ENCODE data around the gene GOSR2.

Gene GOSR2

GRCh38 chr17:46922804-46923635, at the start of gene GOSR2:
Gene GOSR2 (plus strand): TSS chr17:46923160. CDS start chr17:46923193, 33 bp downstream.
- DNase-seq (ENCODE audit: low read depth in 2 of 2) = peak; percentile 85 to 88

DNA sequence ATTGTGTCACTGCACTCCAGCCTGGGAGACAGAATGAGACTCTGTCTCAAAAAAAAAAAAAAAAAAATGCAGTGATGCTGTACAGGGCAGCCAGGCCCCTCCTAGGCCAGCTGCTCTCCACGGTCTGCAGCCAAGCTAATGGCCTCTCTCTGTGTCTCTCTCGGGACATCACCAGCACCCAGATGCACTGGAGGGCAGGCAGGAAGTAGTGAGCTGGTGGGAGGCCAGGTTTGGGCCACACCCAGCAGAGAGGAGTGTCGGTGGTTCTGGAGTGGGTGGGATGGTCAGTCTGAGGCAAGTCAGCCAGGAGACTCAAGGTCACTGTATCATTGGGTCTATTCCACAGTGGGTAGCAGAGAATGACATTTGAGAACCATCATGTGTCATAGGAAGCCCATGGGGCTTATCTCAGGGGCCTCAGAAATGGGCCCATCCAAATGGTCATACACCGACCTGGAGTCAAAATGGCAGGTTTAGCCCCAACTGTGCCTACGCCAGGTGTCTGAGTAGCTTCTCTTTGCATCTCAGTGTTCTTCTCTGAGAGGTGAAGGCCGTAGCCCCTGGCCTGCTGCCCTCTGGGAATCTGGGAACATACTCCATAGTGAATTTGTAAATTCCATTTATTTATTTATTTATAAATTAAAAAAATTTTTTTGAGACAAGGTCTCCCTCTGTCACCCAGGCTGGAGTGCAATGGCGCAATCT, 48.9 kb upstream of the GOSR2 start:
- DNase-seq (ENCODE audit: low read depth in 2 of 2) = no peak

GRCh38 chr17:46874906-46875305, 48.1 kb upstream of the GOSR2 start:
- DNase-seq (ENCODE audit: low read depth in 2 of 2) = no peak

DNA sequence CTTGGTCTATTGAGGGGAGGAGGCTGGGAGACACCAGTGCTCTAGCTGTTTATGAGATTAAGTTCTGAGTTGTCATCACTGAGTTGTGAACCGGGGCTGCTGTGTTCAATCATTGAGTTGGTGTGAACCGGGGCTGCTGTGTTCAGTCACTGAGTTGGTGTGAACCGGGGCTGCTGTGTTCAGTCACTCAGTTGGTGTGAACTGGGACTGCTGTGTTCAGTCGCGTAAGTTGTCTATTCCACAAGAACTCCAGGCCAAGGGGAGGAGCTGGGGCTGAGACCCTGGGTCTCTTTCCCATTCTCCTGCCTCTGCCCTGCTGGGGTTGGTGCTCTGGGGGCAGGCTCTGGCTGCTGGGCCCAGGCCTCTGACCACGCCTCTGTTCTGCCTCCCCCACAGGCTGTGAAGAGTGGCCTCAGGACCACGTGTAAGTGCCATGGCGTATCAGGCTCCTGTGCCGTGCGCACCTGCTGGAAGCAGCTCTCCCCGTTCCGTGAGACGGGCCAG, 47.1 kb upstream of the GOSR2 start:
- no peak for DNase-seq (ENCODE audit: low read depth in 2 of 2)

DNA sequence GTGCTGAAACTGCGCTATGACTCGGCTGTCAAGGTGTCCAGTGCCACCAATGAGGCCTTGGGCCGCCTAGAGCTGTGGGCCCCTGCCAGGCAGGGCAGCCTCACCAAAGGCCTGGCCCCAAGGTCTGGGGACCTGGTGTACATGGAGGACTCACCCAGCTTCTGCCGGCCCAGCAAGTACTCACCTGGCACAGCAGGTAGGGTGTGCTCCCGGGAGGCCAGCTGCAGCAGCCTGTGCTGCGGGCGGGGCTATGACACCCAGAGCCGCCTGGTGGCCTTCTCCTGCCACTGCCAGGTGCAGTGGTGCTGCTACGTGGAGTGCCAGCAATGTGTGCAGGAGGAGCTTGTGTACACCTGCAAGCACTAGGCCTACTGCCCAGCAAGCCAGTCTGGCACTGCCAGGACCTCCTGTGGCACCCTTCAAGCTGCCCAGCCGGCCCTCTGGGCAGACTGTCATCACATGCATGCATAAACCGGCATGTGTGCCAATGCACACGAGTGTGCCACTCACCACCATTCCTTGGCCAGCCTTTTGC, 46.5 kb upstream of the GOSR2 start:
- no peak for DNase-seq (ENCODE audit: low read depth in 2 of 2)

GRCh38 chr17:46876926-46877325, 46.0 kb upstream of the GOSR2 start:
- no peak for DNase-seq (ENCODE audit: low read depth in 2 of 2)

DNA sequence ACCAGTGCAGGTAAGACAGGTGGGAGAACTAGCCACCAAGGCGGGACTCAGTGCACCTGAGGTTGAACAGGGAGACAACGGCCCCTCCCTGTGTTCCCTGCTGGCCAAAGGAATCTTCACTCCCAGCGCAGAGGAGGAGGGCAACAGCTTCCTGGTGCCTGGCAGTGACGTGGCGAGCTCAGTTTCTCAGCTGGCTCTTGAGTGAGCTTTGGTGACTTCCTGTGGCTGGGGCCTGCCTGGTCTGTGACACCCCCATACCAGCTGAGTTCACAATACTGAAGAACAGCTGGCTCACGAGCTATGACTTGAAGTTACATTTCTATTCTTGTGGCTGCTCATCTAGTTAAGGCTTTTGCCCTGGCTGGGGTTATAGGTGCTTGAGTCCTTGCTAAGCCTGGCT, 45.5 kb upstream of the GOSR2 start:
- DNase-seq (ENCODE audit: low read depth in 2 of 2) = no peak

GRCh38 chr17:46878055-46878454, 44.9 kb upstream of the GOSR2 start:
- DNase-seq (ENCODE audit: low read depth in 2 of 2) = no peak

GRCh38 chr17:46879101-46879500, 43.9 kb upstream of the GOSR2 start:
- no peak for DNase-seq (ENCODE audit: low read depth in 2 of 2)

GRCh38 chr17:46881015-46881414, 41.9 kb upstream of the GOSR2 start:
- no peak for DNase-seq (ENCODE audit: low read depth in 2 of 2)

- DNase-seq (ENCODE audit: low read depth in 2 of 2) = no peak
Measured at GRCh38 chr17:46882666-46883065, 40.3 kb upstream of the GOSR2 start.

DNA sequence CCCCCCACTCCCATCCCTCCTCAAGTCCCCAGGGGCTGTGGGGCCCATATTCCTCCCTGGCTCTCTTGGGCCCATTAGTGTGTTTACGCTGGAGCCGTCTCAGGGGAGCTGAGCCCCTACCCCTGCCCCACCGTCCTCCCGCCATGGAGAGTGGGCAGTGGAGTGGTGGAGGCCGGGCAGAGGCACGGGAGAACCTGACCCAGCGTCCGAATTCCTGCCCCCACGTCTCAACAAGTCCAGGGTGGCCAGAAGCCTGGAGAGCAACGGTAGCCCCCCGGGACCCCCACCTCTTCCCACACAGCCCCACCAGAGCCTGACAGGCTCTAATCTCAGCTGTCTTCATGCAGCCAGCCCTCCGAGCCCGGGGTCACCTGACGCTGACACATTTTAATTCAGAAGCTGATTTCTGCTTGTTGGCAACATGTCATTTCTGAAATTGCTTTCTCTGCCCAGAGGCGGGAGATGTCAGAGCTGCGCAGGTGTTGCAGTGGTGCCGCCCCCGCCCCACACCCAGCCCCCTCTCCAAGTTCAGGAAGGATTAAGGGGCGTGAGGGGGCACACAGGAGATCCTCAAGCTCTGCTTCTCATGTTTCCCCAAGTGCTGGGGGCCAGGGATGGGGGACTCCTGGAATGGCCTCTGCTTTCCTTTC, 39.0 kb upstream of the GOSR2 start:
- DNase-seq (ENCODE audit: low read depth in 2 of 2) = no peak

DNA sequence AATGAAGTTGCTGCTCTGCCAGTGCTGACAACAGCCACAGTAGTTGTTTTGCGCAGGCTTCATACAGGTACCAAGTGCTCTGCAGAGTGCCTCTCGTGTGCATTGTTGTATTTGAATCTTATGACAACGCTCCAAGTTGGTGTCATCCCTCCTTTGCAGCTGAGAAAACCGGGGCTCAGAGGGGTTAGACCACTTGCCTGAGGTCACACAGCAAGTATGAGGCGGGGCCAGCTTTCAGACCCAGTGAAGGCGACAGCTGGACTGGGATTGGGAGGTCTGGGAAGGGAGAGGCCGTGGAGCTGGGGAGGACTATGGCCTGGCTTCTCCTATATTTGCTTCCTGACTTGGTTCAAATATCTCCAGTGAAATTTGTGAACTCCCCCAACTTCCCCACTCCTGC, 38.4 kb upstream of the GOSR2 start:
- no peak for DNase-seq (ENCODE audit: low read depth in 2 of 2)

DNA sequence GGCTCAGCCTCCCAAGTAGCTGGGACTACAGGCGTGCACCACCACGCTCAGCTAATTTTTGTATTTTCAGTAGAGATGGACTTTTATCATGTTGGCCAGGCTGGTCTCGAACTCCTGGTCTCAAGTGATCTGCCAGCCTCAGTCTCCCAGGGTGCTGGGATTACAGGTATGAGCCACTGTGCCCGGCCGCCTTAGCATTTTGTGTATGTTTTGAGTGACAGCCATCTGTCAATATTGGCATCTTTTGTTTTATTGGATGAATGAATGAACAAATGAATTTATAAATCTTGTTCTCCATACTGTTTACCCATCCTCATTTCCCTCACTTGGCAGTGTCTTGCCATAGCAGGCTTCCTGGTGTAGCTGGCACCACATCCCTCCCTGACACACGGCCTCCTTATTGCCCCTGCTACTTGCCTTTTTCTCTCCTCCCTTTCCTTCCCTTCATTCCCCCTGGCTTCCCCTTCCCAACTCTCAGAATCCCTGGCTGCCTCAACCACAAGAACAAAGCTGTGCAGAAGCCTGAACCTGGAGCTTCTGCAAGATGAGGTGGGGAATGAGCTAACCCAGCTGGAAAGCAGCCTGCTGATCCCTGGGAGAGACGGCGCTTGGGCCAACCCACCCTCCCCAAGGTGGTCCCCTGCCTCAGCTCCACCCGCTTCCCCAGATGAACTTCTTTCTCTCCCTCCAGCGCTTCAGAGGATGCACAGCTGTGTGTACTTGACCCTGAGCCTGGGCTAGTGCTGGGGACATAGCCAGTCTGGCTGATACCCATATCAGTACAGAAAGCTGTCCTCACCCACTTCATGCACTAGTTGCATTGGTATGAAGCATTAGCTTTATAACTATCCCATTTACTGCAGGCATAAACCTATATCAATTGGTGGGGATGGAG, 37.3 kb upstream of the GOSR2 start:
- DNase-seq (ENCODE audit: low read depth in 2 of 2) = no peak

- no peak for DNase-seq (ENCODE audit: low read depth in 2 of 2)
Measured at GRCh38 chr17:46886310-46886663, 36.7 kb upstream of the GOSR2 start.

GRCh38 chr17:46887717-46888116, 35.2 kb upstream of the GOSR2 start:
- DNase-seq (ENCODE audit: low read depth in 2 of 2) = no peak

GRCh38 chr17:46888727-46889126, 34.2 kb upstream of the GOSR2 start:
- DNase-seq (ENCODE audit: low read depth in 2 of 2) = no peak

GRCh38 chr17:46889519-46889918, 33.4 kb upstream of the GOSR2 start:
- no peak for DNase-seq (ENCODE audit: low read depth in 2 of 2)

- no peak for DNase-seq (ENCODE audit: low read depth in 2 of 2)
Measured at GRCh38 chr17:46889992-46890564, 32.9 kb upstream of the GOSR2 start.

DNA sequence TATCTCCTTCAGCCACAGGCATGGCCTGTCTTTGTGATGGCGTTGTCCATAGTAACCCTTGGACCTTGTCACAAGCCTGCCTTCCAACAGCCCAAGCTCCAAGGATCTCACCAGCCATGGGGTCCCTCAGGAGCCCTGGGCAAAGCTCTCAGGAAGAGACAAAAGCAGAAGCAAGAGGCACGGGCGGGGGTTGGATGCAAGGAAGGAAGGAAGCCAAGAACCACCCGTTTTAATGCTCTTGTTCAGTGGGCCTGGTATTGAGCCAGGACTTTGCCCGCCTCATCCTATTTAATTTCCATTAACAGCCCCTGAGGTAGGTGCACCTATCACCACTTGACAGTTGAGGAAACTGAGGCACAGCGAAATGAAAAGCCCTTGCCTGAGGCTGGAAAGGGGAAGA, 32.3 kb upstream of the GOSR2 start:
- DNase-seq (ENCODE audit: low read depth in 2 of 2) = no peak

- no peak for DNase-seq (ENCODE audit: low read depth in 2 of 2)
Measured at GRCh38 chr17:46892192-46892703, 30.7 kb upstream of the GOSR2 start.
